HG03469 (cell line): ENCODE data around the gene NTNG1.
A peak's percentile ranks its signal among the peaks of the same experiment; 100 is the strongest.

Experiments
- ATAC-seq: cut with Tn5 transposase; IDR thresholded peaks from one replicate; pipeline ENCODE4 v1.9.1; 2021; ENCODE audit warnings: mild to moderate bottlenecking, moderate library complexity, moderate number of reproducible peaks; ENCODE audit not compliant: unreplicated experiment

NTNG1 gene

GRCh38 chr1:107323784-107324183 is 182.9 kb downstream of the NTNG1 start:
- no peak for ATAC-seq

GRCh38 chr1:107326824-107327445 is 186.1 kb downstream of the NTNG1 start:
- no peak for ATAC-seq

- no peak for ATAC-seq
Observed at GRCh38 chr1:107327446-107327845, 186.6 kb downstream of the NTNG1 start.

GRCh38 chr1:107328087-107328486 is 187.2 kb downstream of the NTNG1 start:
- ATAC-seq, result no peak

- ATAC-seq, result no peak
Observed at GRCh38 chr1:107339775-107340174, 198.9 kb downstream of the NTNG1 start.

GRCh38 chr1:107342316-107342715 is 201.5 kb downstream of the NTNG1 start:
- ATAC-seq, result no peak

GRCh38 chr1:107342768-107343167 is 201.9 kb downstream of the NTNG1 start:
- no peak for ATAC-seq

GRCh38 chr1:107343601-107344000 is 202.8 kb downstream of the NTNG1 start:
- ATAC-seq, result no peak

- ATAC-seq, result no peak
Observed at GRCh38 chr1:107344268-107344760, 203.5 kb downstream of the NTNG1 start.

GRCh38 chr1:107344836-107345235 is 204.0 kb downstream of the NTNG1 start:
- no peak for ATAC-seq

- ATAC-seq, result no peak
Observed at GRCh38 chr1:107352850-107353249, 212.0 kb downstream of the NTNG1 start.

GRCh38 chr1:107357376-107357775 is 216.5 kb downstream of the NTNG1 start:
- no peak for ATAC-seq

GRCh38 chr1:107358619-107359327 is 217.9 kb downstream of the NTNG1 start:
- ATAC-seq, result no peak

- peak; percentile 36 for ATAC-seq
Observed at GRCh38 chr1:107359472-107360241, 218.8 kb downstream of the NTNG1 start.

GRCh38 chr1:107362468-107363140 is 221.8 kb downstream of the NTNG1 start:
- peak; percentile 51 for ATAC-seq

- ATAC-seq, result no peak
Observed at GRCh38 chr1:107363154-107363553, 222.3 kb downstream of the NTNG1 start.

- ATAC-seq, result no peak
Observed at GRCh38 chr1:107365527-107366240, 224.8 kb downstream of the NTNG1 start.

- ATAC-seq, result no peak
Observed at GRCh38 chr1:107378426-107378825, 237.6 kb downstream of the NTNG1 start.

- no peak for ATAC-seq
Observed at GRCh38 chr1:107378866-107379265, 238.0 kb downstream of the NTNG1 start.

- ATAC-seq, result no peak
Observed at GRCh38 chr1:107379826-107380225, 239.0 kb downstream of the NTNG1 start.
